IMR-90 (cell line): ENCODE measurements around the gene TMPRSS3. TPM values are rescaled to one million over a fixed set of nuclear protein-coding genes. Genes with fewer than 3 reads are reported as not detected.

ENCODE experiments used
- ATAC-seq: fragments of 200-7000 bp; cut with Tn5 transposase; 2 replicates; pipeline ENCODE4 v1.9.1; 2020; ENCODE audit warnings: low read depth, mild to moderate bottlenecking, moderate library complexity
- BruUV-seq: library from RNA; stranded (reverse); fragments of 400-500 nt; replicated peaks from 2 replicates; lab custom pipeline; 2021; lab: Mats Ljungman, UMichigan
- CTCF ChIA-PET: fragments of 300-600 bp; formaldehyde crosslinking; extraction: SDS; loops from one replicate; lab custom pipeline; 2021; ENCODE audit warnings: antibody characterized with exemption; lab: Yijun Ruan, JAX
- POLR2A ChIA-PET: fragments of 300-600 bp; sonication (Branson Sonifier 250); formaldehyde crosslinking; loops from one replicate; lab custom pipeline; 2022; ENCODE audit warnings: antibody characterized with exemption; ENCODE audit not compliant: unreplicated experiment; lab: Charles Lee
- DNase-seq: peaks from one replicate; pipeline ENCODE4 v3.0.0; 2013
- H2AFZ ChIP-seq: replicated peaks from 2 replicates; pipeline ENCODE3; 2013; ENCODE audit warnings: low read length, mild to moderate bottlenecking; ENCODE audit not compliant: poor library complexity
- H2AK5ac ChIP-seq: 2 replicates; pipeline ENCODE4 v1.6.1; 2013; ENCODE audit warnings: low read depth, low read length, inconsistent platforms
- H2AK9ac ChIP-seq: replicated peaks from 2 replicates; pipeline ENCODE3; 2013; ENCODE audit warnings: mild to moderate bottlenecking, low read depth, low read length, moderate library complexity; ENCODE audit not compliant: poor library complexity
- H2BK120ac ChIP-seq: 2 replicates; pipeline ENCODE4 v1.6.1; 2013; ENCODE audit warnings: low read depth, low read length, inconsistent platforms
- H2BK15ac ChIP-seq: 3 replicates; pipeline ENCODE4 v1.6.1; 2013; ENCODE audit warnings: low read depth, low read length, inconsistent platforms
- H2BK20ac ChIP-seq: 2 replicates; pipeline ENCODE4 v1.6.1; 2013; ENCODE audit warnings: low read depth, mild to moderate bottlenecking, inconsistent platforms, low read length, moderate library complexity
- H2BK5ac ChIP-seq: 2 replicates; pipeline ENCODE4 v1.6.1; 2013; ENCODE audit warnings: mild to moderate bottlenecking, low read depth, low read length, inconsistent platforms; ENCODE audit not compliant: poor library complexity, severe bottlenecking
- H3K14ac ChIP-seq: replicated peaks from 2 replicates; pipeline ENCODE4 v1.6.1; 2013; ENCODE audit warnings: low read depth, low read length, inconsistent platforms
- H3K18ac ChIP-seq: 2 replicates; pipeline ENCODE4 v1.6.1; 2013; ENCODE audit warnings: low read depth, low read length, control low read depth
- H3K23ac ChIP-seq: 2 replicates; pipeline ENCODE4 v1.6.1; 2013; ENCODE audit warnings: low read depth, low read length, inconsistent platforms
- H3K27ac ChIP-seq: 2 replicates; pipeline ENCODE4 v1.5.1; 2013; ENCODE audit warnings: mild to moderate bottlenecking, control low read depth, low read length; ENCODE audit not compliant: insufficient read depth
- H3K27me3 ChIP-seq: 2 replicates; pipeline ENCODE4 v1.6.1; 2013; ENCODE audit warnings: low read length; ENCODE audit not compliant: control insufficient read depth, insufficient read depth
- H3K36me3 ChIP-seq: 2 replicates; pipeline ENCODE4 v1.6.1; 2013; ENCODE audit warnings: low read length, mixed read lengths; ENCODE audit not compliant: control insufficient read depth, insufficient read depth
- H3K4ac ChIP-seq: 2 replicates; pipeline ENCODE4 v1.6.1; 2013; ENCODE audit warnings: low read depth, low read length, inconsistent platforms
- H3K4me1 ChIP-seq: 2 replicates; pipeline ENCODE4 v1.6.1; 2013; ENCODE audit warnings: low read length, mixed read lengths; ENCODE audit not compliant: control insufficient read depth, insufficient read depth
- H3K4me2 ChIP-seq: 2 replicates; pipeline ENCODE4 v1.6.1; 2013; ENCODE audit warnings: low read depth, mild to moderate bottlenecking, control low read depth, low read length, moderate library complexity
- H3K4me3 ChIP-seq: 2 replicates; pipeline ENCODE4 v1.5.1; 2013; ENCODE audit warnings: low read depth, mild to moderate bottlenecking, control low read depth, low read length, moderate library complexity; ENCODE audit not compliant: insufficient read depth
- H3K56ac ChIP-seq: 2 replicates; pipeline ENCODE4 v1.6.1; 2013; ENCODE audit warnings: low read length, inconsistent platforms; ENCODE audit not compliant: insufficient read depth; ENCODE audit errors: extremely low read depth
- H3K79me1 ChIP-seq, 2 experiments: 2 replicates each; pipeline ENCODE4 v1.6.1; 2013; ENCODE audit warnings: low read length in 2 of 2, inconsistent platforms in 1 of 2, low read depth in 1 of 2
- H3K9ac ChIP-seq: 2 replicates; pipeline ENCODE4 v1.6.1; 2013; ENCODE audit warnings: low read depth, low read length, control low read depth
- H3K9me1 ChIP-seq: 2 replicates; pipeline ENCODE4 v1.6.1; 2013; ENCODE audit warnings: low read length, inconsistent platforms; ENCODE audit not compliant: insufficient read depth
- H3K9me3 ChIP-seq: 2 replicates; pipeline ENCODE4 v1.6.1; 2013; ENCODE audit warnings: low read length; ENCODE audit not compliant: control insufficient read depth, insufficient read depth
- H4K20me1 ChIP-seq: 2 replicates; pipeline ENCODE4 v1.6.1; 2013; ENCODE audit warnings: low read length, inconsistent platforms; ENCODE audit not compliant: insufficient read depth
- H4K5ac ChIP-seq: 2 replicates; pipeline ENCODE4 v1.6.1; 2013; ENCODE audit warnings: mild to moderate bottlenecking, low read depth, low read length, control low read depth
- H4K8ac ChIP-seq, 2 experiments: 2 replicates each; pipeline ENCODE4 v1.6.1; 2013; ENCODE audit warnings: low read depth in 2 of 2, low read length in 2 of 2, control low read depth in 1 of 2, inconsistent platforms in 1 of 2
- H4K91ac ChIP-seq: 2 replicates; pipeline ENCODE4 v1.6.1; 2013; ENCODE audit warnings: low read depth, low read length, inconsistent platforms; ENCODE audit not compliant: insufficient read depth
- CEBPB ChIP-seq: IDR thresholded peaks from 2 replicates; pipeline ENCODE4 v1.6.1; 2012; ENCODE audit warnings: low read depth, low read length, improper control_type of control experiment
- CHD1 ChIP-seq: IDR thresholded peaks from 2 replicates; pipeline ENCODE4 v1.6.1; 2012; ENCODE audit warnings: low read depth, low read length, improper control_type of control experiment
- CTCF ChIP-seq: conservative IDR thresholded peaks from 2 replicates; pipeline ENCODE4 v1.5.1; 2012; ENCODE audit warnings: mild to moderate bottlenecking, low read depth, low read length, improper control_type of control experiment
- ELK1 ChIP-seq: fragments of 150-350 bp; IDR thresholded peaks from 2 replicates; pipeline ENCODE4 v1.6.1; 2016; ENCODE audit warnings: low read depth, mild to moderate bottlenecking, low read length, moderate library complexity, borderline replicate concordance
- MAFK ChIP-seq: IDR thresholded peaks from 2 replicates; pipeline ENCODE4 v1.6.1; 2012; ENCODE audit warnings: low read depth, low read length, improper control_type of control experiment
- MAZ ChIP-seq: IDR thresholded peaks from 2 replicates; pipeline ENCODE4 v1.6.1; 2012; ENCODE audit warnings: low read depth, mild to moderate bottlenecking, low read length, improper control_type of control experiment, moderate library complexity, borderline replicate concordance
- NFE2L2 ChIP-seq: fragments of 150-350 bp; IDR thresholded peaks from 2 replicates; pipeline ENCODE4 v1.6.1; 2016; ENCODE audit warnings: low read depth, mild to moderate bottlenecking, low read length
- POLR2A ChIP-seq: IDR thresholded peaks from 2 replicates; pipeline ENCODE4 v1.6.1; 2012; ENCODE audit warnings: mild to moderate bottlenecking, low read depth, low read length
- RCOR1 ChIP-seq: IDR thresholded peaks from 2 replicates; pipeline ENCODE4 v1.6.1; 2012; ENCODE audit warnings: mild to moderate bottlenecking, low read length, improper control_type of control experiment; ENCODE audit not compliant: insufficient replicate concordance
- WGBS, 2 experiments: methylation state at CpG; one replicate each; pipeline versions ENCODE4 v1.1.5 to v1.1.7; 2013; ENCODE audit warnings: missing lambda C conversion rate in 2 of 2; ENCODE audit not compliant: insufficient read length in 1 of 2; ENCODE audit errors: extremely low coverage in 2 of 2; 5-methylcytosine and 5-hydroxymethylcytosine counted together
- dilution Hi-C: fragments of 300-500 bp; cut with HindIII; formaldehyde crosslinking; loops from one replicate; pipeline ENCODE4 v1.14.3; 2018; ENCODE audit warnings: low sequenced_read_pairs; ENCODE audit not compliant: unreplicated experiment
- in situ Hi-C: fragments of 300-500 bp; cut with MboI; formaldehyde crosslinking; loops from 3 replicates; pipeline ENCODE4 v1.14.3; 2019; ENCODE audit warnings: low sequenced_read_pairs, inconsistent platforms, mixed read lengths
- intact Hi-C: fragments of 100-400 bp; cut with micrococcal nuclease; formaldehyde crosslinking; loops from 2 replicates; pipeline ENCODE4 v1.10.0; 2022
- polyA plus RNA-seq, 3 experiments: library from polyadenylated mRNA; depleted of rRNA; stranded (reverse); fragments of >200 nt; gene quantifications; 2 replicates each; pipeline ENCODE4 v1.2.3, GENCODE V29; 2012; ENCODE audit warnings: low replicate concordance in 1 of 3
- total RNA-seq: library from RNA; depleted of rRNA; stranded (reverse); fragments of >200 nt; gene quantifications from 2 replicates; pipeline ENCODE4 v1.2.3, GENCODE V29; 2012

TMPRSS3 gene
- total and polyA plus RNA-seq, 2 of the 4 experiments (the other 2 are of a cell fraction): not detected

- Histone ChIP-seq H3K9me3 (no peaks in the 10 kb centered on the region), H2BK15ac (no peak overlapping the region), H3K9me1 (no peaks in the 10 kb centered on the region), H3K4me2 (no peak overlapping the region), H3K56ac (no peak overlapping the region), H3K36me3 (no peaks in the 10 kb centered on the region), H3K79me1 (no peaks in the 10 kb centered on the region), H3K27me3 (peaks cover 19% of the 10 kb centered on the region; the same call in 1 of the 2 replicates), H2AK5ac (no peak overlapping the region), H2BK120ac (no peak overlapping the region), H4K91ac (no peak overlapping the region), H2AK9ac (no peak overlapping the region), H2BK20ac (no peak overlapping the region), H3K4me3 (no peak overlapping the region), H3K23ac (no peak overlapping the region), H4K5ac (no peak overlapping the region), H3K14ac (no peak overlapping the region), H3K18ac (no peak overlapping the region), H4K8ac (no peak overlapping the region), H3K9ac (no peak overlapping the region), H3K27ac (no peak overlapping the region), H2AFZ (no peak overlapping the region), H3K4ac (no peak overlapping the region), H4K20me1 (no peaks in the 10 kb centered on the region), H3K4me1 (peaks cover 5% of the 10 kb centered on the region; the same call in 1 of the 2 replicates), H2BK5ac (no peak overlapping the region)
- in situ Hi-C loops: no loop called here
- no peak for TF ChIP-seq NFE2L2
- TF ChIP-seq CTCF: no peak
- no peak for TF ChIP-seq RCOR1
- no peak for TF ChIP-seq ELK1
- no peak for TF ChIP-seq CEBPB
- no peak for TF ChIP-seq MAFK
- TF ChIP-seq POLR2A: no peak
- no peak for TF ChIP-seq MAZ
- TF ChIP-seq CHD1: no peak
- ChIA-PET POLR2A (no interaction called here), CTCF (no interaction called here)
- BruUV-seq: no TSS peak
- ATAC-seq: no peak
- dilution Hi-C loops: no loop called here
- WGBS, 2 experiments: 81% methylated on average over 8 of the region's 8 CpGs; no CpG with 5 or more reads in 1 of the 2 experiments
- intact Hi-C loops: no loop called here
- DNase-seq: no peak
These were observed 18.7 kb upstream of the TMPRSS3 start for GRCh38 chr21:42414553-42414927.
